GM10266 (cell line): ENCODE data around the gene TRPM8.

Experiments used
- DNase-seq: peaks from one replicate; pipeline ENCODE4 v3.0.0; 2012; ENCODE audit errors: extremely low spot score
- TF ChIP-seq, protein P1 (sequence below): IDR thresholded peaks from 2 replicates; pipeline ENCODE4 v1.5.1; 2012; ENCODE audit warnings: mild to moderate bottlenecking, low read depth; ENCODE audit not compliant: control insufficient read depth, insufficient read depth; ENCODE audit errors: missing control alignments

Gene TRPM8

GRCh38 chr2:234047361-234047760 is 130.2 kb downstream of the TRPM8 start:
- TF ChIP-seq, protein P1, sequence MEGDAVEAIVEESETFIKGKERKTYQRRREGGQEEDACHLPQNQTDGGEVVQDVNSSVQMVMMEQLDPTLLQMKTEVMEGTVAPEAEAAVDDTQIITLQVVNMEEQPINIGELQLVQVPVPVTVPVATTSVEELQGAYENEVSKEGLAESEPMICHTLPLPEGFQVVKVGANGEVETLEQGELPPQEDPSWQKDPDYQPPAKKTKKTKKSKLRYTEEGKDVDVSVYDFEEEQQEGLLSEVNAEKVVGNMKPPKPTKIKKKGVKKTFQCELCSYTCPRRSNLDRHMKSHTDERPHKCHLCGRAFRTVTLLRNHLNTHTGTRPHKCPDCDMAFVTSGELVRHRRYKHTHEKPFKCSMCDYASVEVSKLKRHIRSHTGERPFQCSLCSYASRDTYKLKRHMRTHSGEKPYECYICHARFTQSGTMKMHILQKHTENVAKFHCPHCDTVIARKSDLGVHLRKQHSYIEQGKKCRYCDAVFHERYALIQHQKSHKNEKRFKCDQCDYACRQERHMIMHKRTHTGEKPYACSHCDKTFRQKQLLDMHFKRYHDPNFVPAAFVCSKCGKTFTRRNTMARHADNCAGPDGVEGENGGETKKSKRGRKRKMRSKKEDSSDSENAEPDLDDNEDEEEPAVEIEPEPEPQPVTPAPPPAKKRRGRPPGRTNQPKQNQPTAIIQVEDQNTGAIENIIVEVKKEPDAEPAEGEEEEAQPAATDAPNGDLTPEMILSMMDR = no peak
- DNase-seq = no peak

DNA sequence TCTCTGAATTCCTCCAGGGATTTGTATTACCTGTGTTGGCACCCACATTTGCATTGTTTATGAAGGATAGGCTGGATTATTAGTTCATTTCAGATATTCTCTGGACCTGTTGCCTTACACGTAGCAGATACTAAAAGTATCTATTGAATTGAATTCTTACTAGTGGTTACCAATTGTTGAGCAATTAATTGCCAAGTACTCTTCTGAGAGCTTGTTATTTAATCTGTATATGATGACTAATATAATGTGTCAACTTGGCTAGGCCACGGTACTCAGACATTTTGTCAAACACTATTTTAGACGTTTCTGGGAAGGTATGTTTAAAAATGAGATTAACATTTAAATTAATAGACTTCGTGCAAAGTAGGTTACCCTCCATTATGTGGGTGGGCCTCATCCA is 130.9 kb downstream of the TRPM8 start:
- TF ChIP-seq, protein P1 = no peak

DNA sequence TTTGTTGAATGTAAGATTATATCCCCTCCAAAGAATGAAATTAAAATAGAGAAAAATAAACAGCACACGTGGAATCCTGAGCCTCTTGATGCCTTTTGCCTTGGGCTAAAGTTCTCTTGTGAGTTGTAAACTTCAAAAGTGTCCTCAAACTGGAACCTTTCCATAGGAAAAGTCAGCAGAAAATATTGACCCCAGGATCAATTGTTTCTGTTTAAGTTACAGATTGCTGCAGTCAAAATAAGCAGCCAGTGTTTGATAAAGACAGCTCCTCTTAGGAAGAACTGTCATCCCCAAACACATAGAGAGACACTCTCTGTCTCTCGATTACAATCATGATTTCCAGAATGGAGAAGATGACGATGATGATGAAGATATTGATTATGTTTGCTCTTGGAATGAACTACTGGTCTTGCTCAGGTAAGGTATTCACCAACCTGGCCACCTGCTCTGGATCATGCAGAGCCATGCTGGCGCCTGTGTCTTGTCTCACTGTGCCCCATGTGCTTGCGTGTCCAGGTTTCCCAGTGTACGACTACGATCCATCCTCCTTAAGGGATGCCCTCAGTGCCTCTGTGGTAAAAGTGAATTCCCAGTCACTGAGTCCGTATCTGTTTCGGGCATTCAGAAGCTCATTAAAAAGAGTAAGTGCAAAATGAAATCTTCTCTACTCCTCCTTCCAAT is 133.4 kb downstream of the TRPM8 start, which contains the start of gene SPP2:
TSS of gene SPP2 (plus strand) at position 248 of the 681 bp plus-strand sequence. CDS start at position 333, 85 bp downstream.
- no peak for DNase-seq

More for the DNA sequence above, 130.9 kb downstream of the TRPM8 start:
- DNase-seq = no peak

GRCh38 chr2:234051374-234052070 is 134.3 kb downstream of the TRPM8 start:
- TF ChIP-seq, protein P1 = no peak
- no peak for DNase-seq

More for the DNA sequence above, 133.4 kb downstream of the TRPM8 start, which contains the start of gene SPP2:
- TF ChIP-seq, protein P1 = no peak

GRCh38 chr2:234058881-234059280 is 141.7 kb downstream of the TRPM8 start:
- TF ChIP-seq, protein P1 = no peak
- no peak for DNase-seq

DNA sequence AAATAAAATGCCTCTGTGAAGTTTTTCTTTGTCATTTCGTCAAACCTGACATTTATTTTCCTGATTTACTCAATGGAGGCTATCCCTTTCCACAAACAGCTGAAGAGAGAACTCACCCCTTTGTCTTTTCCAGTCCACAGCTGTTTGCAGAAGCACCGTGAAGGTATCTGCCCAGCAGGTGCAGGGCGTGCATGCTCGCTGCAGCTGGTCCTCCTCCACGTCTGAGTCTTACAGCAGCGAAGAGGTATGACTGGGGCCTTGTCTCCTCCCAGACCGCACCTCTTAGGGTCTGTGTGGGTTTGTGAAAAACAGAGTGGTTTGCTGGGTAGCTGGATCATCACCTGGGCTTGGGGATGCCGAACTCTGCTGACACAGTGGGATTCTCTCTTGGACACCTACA is 143.1 kb downstream of the TRPM8 start:
- no peak for DNase-seq
- TF ChIP-seq, protein P1 = no peak
